Endothelial cell of umbilical vein (primary cell): ENCODE data around the gene LYPLAL1. TPM values are rescaled to one million over a fixed set of nuclear protein-coding genes. Genes with fewer than 3 reads are reported as not detected.

ENCODE experiments used
- BruUV-seq: library from RNA; stranded (reverse); fragments of 400-500 nt; replicated peaks from 2 replicates; lab custom pipeline; 2021; lab: Mats Ljungman, UMichigan
- CTCF ChIA-PET: fragments of 300-600, 350-600 bp; sonication (Branson Sonifier 250); formaldehyde crosslinking; loops from one replicate; lab custom pipeline; 2021; ENCODE audit warnings: antibody characterized with exemption, inconsistent platforms; lab: Charles Lee
- POLR2A ChIA-PET: fragments of 300-600, 350-600 bp; sonication (Branson Sonifier 250); formaldehyde crosslinking; loops from one replicate; lab custom pipeline; 2021; ENCODE audit warnings: antibody characterized with exemption, inconsistent platforms; lab: Charles Lee
- DNase-seq: peaks from one replicate; pipeline ENCODE4 v3.0.0-alpha.2; 2011; ENCODE audit warnings: low read depth, low spot score
- FAIRE-seq: peaks from 2 replicates; lab custom pipeline; 2011; peaks lifted over from hg19 to GRCh38; lab: Jason Lieb, UNC
- H2AFZ ChIP-seq: 2 replicates; pipeline ENCODE4 v1.6.0; 2012; ENCODE audit warnings: low read depth, low read length, control low read depth, inconsistent platforms
- H3K27ac ChIP-seq: 2 replicates; pipeline ENCODE4 v1.5.1; 2011; ENCODE audit warnings: low read depth, mild to moderate bottlenecking, control low read depth, low read length, moderate library complexity; ENCODE audit not compliant: insufficient read depth
- H3K27me3 ChIP-seq, 2 experiments: 2 replicates each; pipeline versions ENCODE4 v1.6.0 to v1.6.1; 2011; ENCODE audit warnings: low read length in 2 of 2, mixed read lengths in 1 of 2; ENCODE audit not compliant: control insufficient read depth in 2 of 2, insufficient read depth in 2 of 2
- H3K36me3 ChIP-seq, 2 experiments: 2 replicates in 1 of 2; 3 replicates in 1 of 2; pipeline ENCODE4 v1.5.1; 2011; ENCODE audit warnings: low read length in 2 of 2, mild to moderate bottlenecking in 1 of 2, moderate library complexity in 1 of 2; ENCODE audit not compliant: control insufficient read depth in 2 of 2, insufficient read depth in 2 of 2; ENCODE audit errors: extremely low read depth in 1 of 2
- H3K4me1 ChIP-seq: 3 replicates; pipeline ENCODE4 v1.5.1; 2011; ENCODE audit warnings: mild to moderate bottlenecking, low read length; ENCODE audit not compliant: control insufficient read depth, insufficient read depth; ENCODE audit errors: extremely low read depth
- H3K4me2 ChIP-seq: 2 replicates; pipeline ENCODE4 v1.6.1; 2011; ENCODE audit warnings: low read length, control low read depth, mixed read lengths; ENCODE audit not compliant: insufficient read depth
- H3K4me3 ChIP-seq, 3 experiments: fragments of 200-600 bp in 1 of 3; sonication (generic), shearing (Covaris generic) in 1 of 3; replicated peaks in 1 of 3; 2 replicates each; pipeline ENCODE4 v1.5.1; 2011 to 2016; ENCODE audit warnings: control low read depth in 3 of 3, low read length in 3 of 3, mild to moderate bottlenecking in 2 of 3, inconsistent platforms in 1 of 3, low read depth in 1 of 3, moderate library complexity in 1 of 3; ENCODE audit not compliant: insufficient read depth in 1 of 3
- H3K79me2 ChIP-seq: 2 replicates; pipeline ENCODE4 v1.6.0; 2012; ENCODE audit warnings: low read length, inconsistent platforms; ENCODE audit not compliant: control insufficient read depth, insufficient read depth
- H3K9ac ChIP-seq: replicated peaks from 2 replicates; pipeline ENCODE3; 2011; ENCODE audit warnings: low read length, control low read depth; ENCODE audit not compliant: insufficient read depth; ENCODE audit errors: extremely low read depth
- H3K9me1 ChIP-seq: replicated peaks from 3 replicates; pipeline ENCODE4 v1.6.0; 2011; ENCODE audit warnings: mild to moderate bottlenecking, low read length; ENCODE audit not compliant: control insufficient read depth, insufficient read depth; ENCODE audit errors: extremely low read depth
- H3K9me3 ChIP-seq: replicated peaks from 2 replicates; pipeline ENCODE4 v1.5.1; 2012; ENCODE audit warnings: low read length, inconsistent platforms; ENCODE audit not compliant: control insufficient read depth, insufficient read depth
- H4K20me1 ChIP-seq: replicated peaks from 2 replicates; pipeline ENCODE3; 2011; ENCODE audit warnings: mild to moderate bottlenecking, low read length; ENCODE audit not compliant: control insufficient read depth, insufficient read depth; ENCODE audit errors: extremely low read depth
- EZH2 ChIP-seq: IDR thresholded peaks from 2 replicates; pipeline ENCODE4 v1.6.1; 2012; ENCODE audit warnings: borderline replicate concordance, low read depth, mild to moderate bottlenecking, moderate library complexity, low read length, inconsistent platforms; ENCODE audit not compliant: severe bottlenecking
- FOS ChIP-seq: IDR thresholded peaks from 2 replicates; pipeline ENCODE4 v1.6.1; 2011; ENCODE audit warnings: mild to moderate bottlenecking, low read length, moderate library complexity, borderline replicate concordance; ENCODE audit not compliant: insufficient read depth
- GATA2 ChIP-seq: IDR thresholded peaks from 2 replicates; pipeline ENCODE4 v1.7.0; 2011; ENCODE audit warnings: low read depth, mild to moderate bottlenecking, moderate library complexity, mixed read lengths, low read length; ENCODE audit not compliant: insufficient read length, insufficient read depth
- JUN ChIP-seq: IDR thresholded peaks from 2 replicates; pipeline ENCODE4 v1.6.1; 2011; ENCODE audit warnings: borderline replicate concordance, low read depth; ENCODE audit not compliant: insufficient read length, insufficient read depth
- MYC ChIP-seq: IDR thresholded peaks from one replicate; pipeline ENCODE4 v1.6.1; 2011; ENCODE audit warnings: mild to moderate bottlenecking, low read depth, low read length
- POLR2A ChIP-seq: IDR thresholded peaks from 2 replicates; pipeline ENCODE4 v1.6.1; 2012; ENCODE audit warnings: low read depth, mild to moderate bottlenecking, control low read depth, low read length
- POLR2AphosphoS5 ChIP-seq: IDR thresholded peaks from 2 replicates; pipeline ENCODE4 v1.6.1; 2012; ENCODE audit warnings: low read depth, mild to moderate bottlenecking, control low read depth, low read length, moderate library complexity; ENCODE audit not compliant: insufficient read depth
- dilution Hi-C: fragments of 300-500 bp; cut with MboI; formaldehyde crosslinking; loops from one replicate; pipeline ENCODE4 v1.15.0; 2019; ENCODE audit warnings: low sequenced_read_pairs; ENCODE audit not compliant: extremely low pct_ligation_motif_present
- intact Hi-C: fragments of 100-400 bp; cut with micrococcal nuclease; formaldehyde crosslinking; loops from one replicate; pipeline ENCODE4 v1.10.0; 2022
- polyA plus RNA-seq, 4 experiments: library from polyadenylated mRNA; depleted of rRNA in 3 of 4; stranded (reverse) in 3 of 4; unstranded in 1 of 4; fragments of >200 nt; gene quantifications; 2 replicates each; pipeline versions ENCODE4 v1.2.1 to v1.2.3, GENCODE V29; 2011 to 2012; ENCODE audit warnings: missing spikeins in 1 of 4
- total RNA-seq: library from RNA; stranded (reverse); gene quantifications from 2 replicates; pipeline ENCODE4 v1.2.3, GENCODE V29; 2021
- TF ChIP-seq, protein P1 (sequence below), 2 donors: IDR thresholded peaks; 1 replicate in 1 of 2; 2 replicates in 1 of 2; pipeline ENCODE4 v1.5.1; 2011; ENCODE audit warnings: low read length in 2 of 2, mild to moderate bottlenecking in 2 of 2, moderate library complexity in 2 of 2, control low read depth in 1 of 2, inconsistent platforms in 1 of 2, low read depth in 1 of 2; ENCODE audit not compliant: insufficient read depth in 1 of 2; ENCODE audit errors: extremely low read depth in 1 of 2
- TF ChIP-seq, protein P2 (sequence below): IDR thresholded peaks from 2 replicates; pipeline ENCODE4 v1.6.1; 2011; ENCODE audit not compliant: insufficient read depth, insufficient read length

Gene LYPLAL1
- total and polyA plus RNA-seq, 2 donors (not counting 3 experiments of a cell fraction or from before 2014, with no cell fraction given): 7.4 to 25.4 TPM

DNA sequence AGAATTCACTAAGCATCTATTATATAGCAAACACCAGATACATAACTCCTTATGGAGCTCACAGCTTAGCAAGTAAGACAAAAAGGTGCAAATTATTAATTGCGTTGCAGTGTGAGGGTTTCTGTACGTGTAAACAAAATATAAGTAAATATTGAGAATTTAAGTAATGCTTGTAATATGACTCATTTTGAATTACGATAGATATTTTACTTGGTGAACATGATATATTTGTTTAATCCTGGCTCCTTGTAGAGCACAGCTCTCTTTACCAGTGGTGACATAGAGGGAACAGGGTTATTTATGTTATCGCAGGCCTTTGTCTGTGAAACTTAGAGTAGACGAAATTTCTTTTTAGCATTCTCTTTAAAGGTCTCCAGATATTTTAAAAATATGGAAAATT is 36.4 kb downstream of the LYPLAL1 start:
- H3K79me2 ChIP-seq: no peaks in the 10 kb centered on the region
- no peak overlapping the region for H3K9ac ChIP-seq
- DNase-seq (no peak), FAIRE-seq (no peak)
- H3K36me3 ChIP-seq: no peaks in the 10 kb centered on the region
- no TSS peak for BruUV-seq
- no peak for TF ChIP-seq POLR2AphosphoS5
- TF ChIP-seq GATA2: no peak
- TF ChIP-seq POLR2A: no peak
- TF ChIP-seq, protein P1, sequence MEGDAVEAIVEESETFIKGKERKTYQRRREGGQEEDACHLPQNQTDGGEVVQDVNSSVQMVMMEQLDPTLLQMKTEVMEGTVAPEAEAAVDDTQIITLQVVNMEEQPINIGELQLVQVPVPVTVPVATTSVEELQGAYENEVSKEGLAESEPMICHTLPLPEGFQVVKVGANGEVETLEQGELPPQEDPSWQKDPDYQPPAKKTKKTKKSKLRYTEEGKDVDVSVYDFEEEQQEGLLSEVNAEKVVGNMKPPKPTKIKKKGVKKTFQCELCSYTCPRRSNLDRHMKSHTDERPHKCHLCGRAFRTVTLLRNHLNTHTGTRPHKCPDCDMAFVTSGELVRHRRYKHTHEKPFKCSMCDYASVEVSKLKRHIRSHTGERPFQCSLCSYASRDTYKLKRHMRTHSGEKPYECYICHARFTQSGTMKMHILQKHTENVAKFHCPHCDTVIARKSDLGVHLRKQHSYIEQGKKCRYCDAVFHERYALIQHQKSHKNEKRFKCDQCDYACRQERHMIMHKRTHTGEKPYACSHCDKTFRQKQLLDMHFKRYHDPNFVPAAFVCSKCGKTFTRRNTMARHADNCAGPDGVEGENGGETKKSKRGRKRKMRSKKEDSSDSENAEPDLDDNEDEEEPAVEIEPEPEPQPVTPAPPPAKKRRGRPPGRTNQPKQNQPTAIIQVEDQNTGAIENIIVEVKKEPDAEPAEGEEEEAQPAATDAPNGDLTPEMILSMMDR (IDR thresholded peaks at IDR 0.05; ENCODE audit: extremely low read depth in 1 of 2, insufficient read depth in 1 of 2, low read depth in 1 of 2, low read length in 2 of 2): no peak
- TF ChIP-seq, protein P2, sequence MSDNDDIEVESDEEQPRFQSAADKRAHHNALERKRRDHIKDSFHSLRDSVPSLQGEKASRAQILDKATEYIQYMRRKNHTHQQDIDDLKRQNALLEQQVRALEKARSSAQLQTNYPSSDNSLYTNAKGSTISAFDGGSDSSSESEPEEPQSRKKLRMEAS: no peak
- TF ChIP-seq FOS: no peak
- TF ChIP-seq JUN: no peak
- no peak for TF ChIP-seq MYC
- no peak for TF ChIP-seq EZH2
- no peaks in the 10 kb centered on the region for H3K9me3 ChIP-seq
- intact Hi-C loops: no loop called here
- no peaks in the 10 kb centered on the region for H3K27me3 ChIP-seq
- ChIA-PET POLR2A (no interaction called here), CTCF (interaction anchor here (1.6 to 2.0 kb wide), 2 partner anchors 10 to 176 kb away, joined by 4 to 6 read pairs; no protein-coding TSS in a partner anchor)
- H3K4me1 ChIP-seq: no peaks in the 10 kb centered on the region
- no peaks in the 10 kb centered on the region for H3K9me1 ChIP-seq
- H4K20me1 ChIP-seq: no peaks in the 10 kb centered on the region
- no peak overlapping the region for H3K4me2 ChIP-seq
- H3K27ac ChIP-seq: no peak overlapping the region
- H2AFZ ChIP-seq: no peak overlapping the region
- no peak overlapping the region for H3K4me3 ChIP-seq
- dilution Hi-C loops: no loop called here
